Activated CD8-positive, alpha-beta T cell treated with anti-CD3 and anti-CD28 coated beads for 36 hours (primary cell): ENCODE measurements around the gene TCF12. TPM values are rescaled to one million over a fixed set of nuclear protein-coding genes. Genes with fewer than 3 reads are reported as not detected.

Experiments used
- ATAC-seq: fragments of 200-7000 bp; cut with Tn5 transposase; one replicate; pipeline ENCODE4 v1.10.0; 2021; ENCODE audit warnings: mild to moderate bottlenecking, moderate library complexity
- CTCF ChIA-PET: fragments of 350-600 bp; sonication (Branson Sonifier 250); formaldehyde crosslinking; loops from one replicate; lab custom pipeline; 2021; ENCODE audit warnings: antibody characterized with exemption; lab: Charles Lee
- POLR2A ChIA-PET: fragments of 350-600 bp; sonication (Branson Sonifier 250); formaldehyde crosslinking; loops from one replicate; lab custom pipeline; 2021; ENCODE audit warnings: antibody characterized with exemption; lab: Charles Lee
- DNase-seq: peaks from one replicate; pipeline ENCODE4 v3.0.0-alpha.2; 2020
- H3K27ac Mint-ChIP-seq: one replicate; pipeline ENCODE4 v1.8.0; 2021; ENCODE audit warnings: mild to moderate bottlenecking, mixed read lengths
- H3K27me3 Mint-ChIP-seq: one replicate; pipeline ENCODE4 v1.8.0; 2021; ENCODE audit warnings: mixed read lengths
- H3K36me3 Mint-ChIP-seq: one replicate; pipeline ENCODE4 v1.8.0; 2021; ENCODE audit warnings: low read depth, mixed read lengths
- H3K4me1 Mint-ChIP-seq: one replicate; pipeline ENCODE4 v1.8.0; 2021; ENCODE audit warnings: low read depth, mixed read lengths
- H3K4me3 Mint-ChIP-seq: one replicate; pipeline ENCODE4 v1.8.0; 2021; ENCODE audit warnings: mild to moderate bottlenecking, moderate library complexity, mixed read lengths
- H3K9me3 Mint-ChIP-seq: one replicate; pipeline ENCODE4 v1.8.0; 2021; ENCODE audit warnings: mixed read lengths
- CTCF ChIP-seq: fragments of 200-600 bp; IDR thresholded peaks from one replicate; pipeline ENCODE4 v1.8.0; 2022; ENCODE audit warnings: antibody characterized with exemption, mild to moderate bottlenecking
- intact Hi-C: fragments of 100-400 bp; cut with micrococcal nuclease; formaldehyde crosslinking; loops from one replicate; pipeline ENCODE4 v1.10.0; 2022
- total RNA-seq, 2 experiments: library from RNA; stranded (reverse); gene quantifications; one replicate each; pipeline ENCODE4 v1.2.3, GENCODE V29; 2021

Gene TCF12
- total RNA-seq, 2 experiments from 2014 or later: 60.5 to 67.4 TPM

- DNase-seq (no peak), ATAC-seq (no peak)
- no peak for TF ChIP-seq CTCF
- Mint-ChIP-seq H3K9me3 (no peaks in the 10 kb centered on the region), H3K4me1 (peaks cover 59% of the 10 kb centered on the region), H3K36me3 (peaks cover 6% of the 10 kb centered on the region), H3K27me3 (no peaks in the 10 kb centered on the region), H3K4me3 (no peak overlapping the region), H3K27ac (no peak overlapping the region)
- intact Hi-C loops: no loop called here
- POLR2A ChIA-PET: no interaction called here
- CTCF ChIA-PET: no interaction called here
Measured at GRCh38 chr15:57034613-57035012, 116.2 kb downstream of the TCF12 start.

GRCh38 chr15:57035664-57036063 is 117.2 kb downstream of the TCF12 start:
- DNase-seq (no peak), ATAC-seq (no peak)
- intact Hi-C loops: no loop called here
- Mint-ChIP-seq H3K4me1 (peaks cover 61% of the 10 kb centered on the region), H3K4me3 (no peak overlapping the region), H3K9me3 (no peaks in the 10 kb centered on the region), H3K27ac (no peak overlapping the region), H3K27me3 (no peaks in the 10 kb centered on the region), H3K36me3 (peaks cover 6% of the 10 kb centered on the region)
- CTCF ChIA-PET: no interaction called here
- POLR2A ChIA-PET: interaction anchor here (0.7 kb wide), 1 partner anchor 11 kb away, joined by 3 read pairs; no protein-coding TSS in a partner anchor
- no peak for TF ChIP-seq CTCF

GRCh38 chr15:57036352-57036751 is 117.9 kb downstream of the TCF12 start:
- TF ChIP-seq CTCF: no peak
- peaks cover 54% of the 10 kb centered on the region for H3K4me1 Mint-ChIP-seq
- ATAC-seq: no peak

GRCh38 chr15:57037548-57037947 is 119.1 kb downstream of the TCF12 start:
- peaks cover 46% of the 10 kb centered on the region for H3K4me1 Mint-ChIP-seq
- H3K27ac Mint-ChIP-seq: peak overlapping the region; percentile 73
- no peak overlapping the region for H3K4me3 Mint-ChIP-seq
- CTCF ChIA-PET: interaction anchor here (1.2 kb wide), 1 partner anchor 119 kb away, joined by 3 read pairs; the partner anchor contains the start of gene TCF12
- intact Hi-C loops: no loop called here
- peaks cover 6% of the 10 kb centered on the region for H3K36me3 Mint-ChIP-seq
- ATAC-seq (peak; percentile 39), DNase-seq (no peak)
- H3K9me3 Mint-ChIP-seq: no peaks in the 10 kb centered on the region
- TF ChIP-seq CTCF: no peak
- POLR2A ChIA-PET: no interaction called here
- no peaks in the 10 kb centered on the region for H3K27me3 Mint-ChIP-seq

More at GRCh38 chr15:57036352-57036751, 117.9 kb downstream of the TCF12 start:
- intact Hi-C loops: no loop called here
- Mint-ChIP-seq H3K9me3 (no peaks in the 10 kb centered on the region), H3K4me3 (no peak overlapping the region), H3K36me3 (peaks cover 6% of the 10 kb centered on the region), H3K27ac (no peak overlapping the region), H3K27me3 (no peaks in the 10 kb centered on the region)
- no peak for DNase-seq
- ChIA-PET CTCF (no interaction called here), POLR2A (no interaction called here)

GRCh38 chr15:57038040-57038439 is 119.6 kb downstream of the TCF12 start:
- TF ChIP-seq CTCF: no peak
- H3K27ac Mint-ChIP-seq: no peak overlapping the region
- intact Hi-C loops: no loop called here
- no peak overlapping the region for H3K4me3 Mint-ChIP-seq
- ATAC-seq (no peak), DNase-seq (no peak)
- H3K4me1 Mint-ChIP-seq: peaks cover 45% of the 10 kb centered on the region
- H3K27me3 Mint-ChIP-seq: no peaks in the 10 kb centered on the region
- ChIA-PET POLR2A (interaction anchor here (0.6 kb wide), 1 partner anchor 419 kb away, joined by 3 read pairs; no protein-coding TSS in a partner anchor), CTCF (interaction anchor here (1.2 kb wide), 1 partner anchor 120 kb away, joined by 3 read pairs; the partner anchor contains the start of gene TCF12)
- no peaks in the 10 kb centered on the region for H3K9me3 Mint-ChIP-seq
- peaks cover 6% of the 10 kb centered on the region for H3K36me3 Mint-ChIP-seq
